Kidney (tissue), 14 donors: Measurements from ENCODE around the gene OR52N1. TPM values are rescaled to one million over a fixed set of nuclear protein-coding genes. Genes with fewer than 3 reads are reported as not detected.
A peak's percentile ranks its signal among the peaks of the same experiment; 100 is the strongest.

Experiments
- DNase-seq, 5 donors: peaks; one replicate each; pipeline ENCODE4 v3.0.0-alpha.2; 2013 to 2020
- FAIRE-seq: peaks from 2 replicates; lab custom pipeline; 2012; peaks lifted over from hg19 to GRCh38; lab: Jason Lieb, UNC
- H3K27ac ChIP-seq, 2 donors: one replicate each; pipeline ENCODE4 v1.7.0; 2013; ENCODE audit warnings: low read depth in 2 of 2, low read length in 2 of 2, inconsistent platforms in 1 of 2
- H3K27me3 ChIP-seq: one replicate; pipeline ENCODE4 v1.7.1; 2013; ENCODE audit warnings: low read length, inconsistent platforms; ENCODE audit not compliant: control insufficient read depth, insufficient read depth
- H3K36me3 ChIP-seq, 3 donors: one replicate each; pipeline versions ENCODE4 v1.7.0 to v1.7.1; 2013; ENCODE audit warnings: low read length in 3 of 3, control low read depth in 1 of 3, inconsistent platforms in 1 of 3; ENCODE audit not compliant: insufficient read depth in 3 of 3, control insufficient read depth in 2 of 3
- H3K4me1 ChIP-seq, 3 donors: one replicate each; pipeline versions ENCODE4 v1.7.0 to v1.7.1; 2013; ENCODE audit warnings: low read length in 3 of 3, inconsistent platforms in 1 of 3, low read depth in 1 of 3; ENCODE audit not compliant: control insufficient read depth in 2 of 3, insufficient read depth in 2 of 3
- H3K4me3 ChIP-seq, 3 donors: one replicate each; pipeline versions ENCODE4 v1.7.0 to v1.8.1; 2013; ENCODE audit warnings: low read length in 3 of 3, control low read depth in 1 of 3, inconsistent platforms in 1 of 3
- H3K9ac ChIP-seq, 3 donors: one replicate each; pipeline versions ENCODE4 v1.7.0 to v1.7.1; 2013; ENCODE audit warnings: low read length in 3 of 3, control low read depth in 1 of 3, inconsistent platforms in 1 of 3
- H3K9me3 ChIP-seq, 3 donors: one replicate each; pipeline versions ENCODE4 v1.7.0 to v1.7.1; 2013; ENCODE audit warnings: low read length in 3 of 3, control low read depth in 1 of 3, inconsistent platforms in 1 of 3; ENCODE audit not compliant: control insufficient read depth in 2 of 3, insufficient read depth in 1 of 3
- CTCF ChIP-seq: IDR thresholded peaks from 3 replicates; pipeline ENCODE4 v1.5.1; 2012; ENCODE audit warnings: mild to moderate bottlenecking, moderate library complexity, borderline replicate concordance; ENCODE audit not compliant: insufficient read depth; ENCODE audit errors: extremely low read depth
- intact Hi-C: fragments of 100-400 bp; cut with DNase I; formaldehyde crosslinking; loops from one replicate; pipeline ENCODE4 v1.11.1; 2022
- polyA plus RNA-seq: library from polyadenylated mRNA; stranded (reverse); fragments of 350-450 nt; fragmentation: Illumina TruSeq; extraction: RNeasy Lipid Tissue Mini Kit (QIAGEN cat#74804); gene quantifications from one replicate; pipeline ENCODE4 v1.2.3, GENCODE V29; 2014; ENCODE audit warnings: low read depth, low replicate concordance; ENCODE audit not compliant: insufficient read depth
- total RNA-seq: library from RNA; stranded (reverse); fragmentation: NEBNext Ultra II Directional; extraction: Animal tissue kit (Norgen Biotek cat#: 25700); gene quantifications from one replicate; pipeline ENCODE4 v1.2.1, GENCODE V29; 2021
- donor health status: control.
- donor health status: control.
- donor health status: control.
- donor health status: control.
- donor health status: control.
- donor health status: DM: yes; HTN: yes; CAD: no.
- donor health status: Normal renal cell carcinoma (clear cell type).

The OR52N1 gene
- total and polyA plus RNA-seq, 2 donors from 2014 or later: not detected

GRCh38 chr11:5809905-5810795 is 19.1 kb upstream of the OR52N1 start:
- DNase-seq: no peak
- Histone ChIP-seq H3K9ac (no peak overlapping the region), H3K4me1 (peaks cover 0 to 6% (median 4%) of the 10 kb centered on the region in 3 donors), H3K27ac (no peak overlapping the region), H3K36me3 (no peaks in the 10 kb centered on the region), H3K9me3 (no peaks in the 10 kb centered on the region), H3K27me3 (no peaks in the 10 kb centered on the region), H3K4me3 (no peak overlapping the region)
- TF ChIP-seq CTCF: no peak
- no peak for FAIRE-seq
- intact Hi-C loops: no loop called here

GRCh38 chr11:5809122-5809519 is 18.1 kb upstream of the OR52N1 start:
- Histone ChIP-seq H3K9me3 (no peaks in the 10 kb centered on the region), H3K4me1 (peaks cover 0 to 6% (median 4%) of the 10 kb centered on the region in 3 donors), H3K36me3 (no peaks in the 10 kb centered on the region), H3K27ac (no peak overlapping the region), H3K4me3 (peak overlapping the region; percentile 50 to 68 (median 57)), H3K9ac (peak overlapping the region in 1 of 3 donors; percentile 60), H3K27me3 (no peaks in the 10 kb centered on the region)
- peak in 1 of 5 donors; percentile 1 for DNase-seq
- intact Hi-C loops: no loop called here
- no peak for FAIRE-seq
- TF ChIP-seq CTCF: no peak

- Histone ChIP-seq H3K27ac (no peak within 1 kb of the TSS), H3K36me3 (no peaks in the 10 kb centered on the region), H3K4me3 (peak within 1 kb of the TSS; percentile 50 to 68 (median 57)), H3K9ac (peak within 1 kb of the TSS; percentile 42 to 60 (median 46)), H3K9me3 (no peaks in the 10 kb centered on the region), H3K4me1 (peaks cover 0 to 6% (median 4%) of the 10 kb centered on the region in 3 donors), H3K27me3 (no peaks in the 10 kb centered on the region)
- peak; percentile 69 to 90 (median 78) for DNase-seq
- FAIRE-seq: no peak
- intact Hi-C loops: no loop called here
- TF ChIP-seq CTCF: peak; percentile 88
Observed at GRCh38 chr11:5808500-5809121, 17.5 kb upstream of the OR52N1 start, which contains the start of gene OR52N2. Gene OR52N2 (plus strand): TSS chr11:5808924. CDS start chr11:5820336, 11,412 bp downstream.
